Measurements from ENCODE around the gene MYO10. TPM values are rescaled to one million over a fixed set of nuclear protein-coding genes. Genes with fewer than 3 reads are reported as not detected.
"Not testable (repeated sequence)": the region's sequence is repeated elsewhere in the genome, so short reads cannot be mapped to it uniquely, and the experiment has no call there.

Gene MYO10
- total RNA-seq, 2 experiments from 2014 or later: 0.08 TPM; not detected in 1

DNA sequence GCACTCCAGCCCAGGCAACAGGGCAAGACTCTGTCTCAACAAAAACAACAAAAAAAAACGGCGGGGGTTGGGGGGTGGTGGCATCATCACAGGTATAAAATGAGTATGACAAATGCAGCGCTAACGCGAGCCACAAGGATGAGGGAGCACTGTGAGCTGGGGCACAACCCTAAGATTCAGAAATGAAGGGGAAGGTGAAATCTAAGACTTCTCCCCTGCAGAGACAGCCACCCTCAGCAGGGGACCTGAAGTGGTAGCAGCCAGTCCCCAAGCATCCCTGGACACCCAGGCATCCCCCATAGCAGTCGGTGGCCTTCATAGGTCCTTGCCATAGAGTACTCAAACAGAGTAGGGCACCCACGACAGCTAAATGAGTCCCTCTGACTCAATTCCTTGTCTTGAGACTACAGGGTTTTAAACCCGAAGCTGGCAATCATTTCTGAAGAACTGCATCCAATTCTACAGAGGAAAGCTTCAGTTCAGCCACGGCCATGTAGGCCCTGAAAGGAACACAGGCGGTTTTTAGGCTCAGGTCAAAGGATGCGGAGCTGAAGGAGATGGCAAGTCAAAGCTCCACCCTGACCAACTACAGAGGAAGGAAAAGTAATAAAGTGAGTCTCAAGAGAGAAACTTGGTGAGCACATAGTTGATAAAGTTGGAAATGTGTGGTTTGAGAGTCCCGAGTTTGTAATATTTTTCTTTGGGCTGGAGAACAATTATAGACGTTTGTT, 50.3 kb downstream of the MYO10 start:
- CTCF ChIA-PET: no interaction called here
- Mint-ChIP-seq H3K36me3 (ENCODE audit: low read depth) (no peaks in the 10 kb centered on the region), H3K4me1 (no peaks in the 10 kb centered on the region), H3K4me3 (no peak overlapping the region), H3K27ac (no peak overlapping the region), H3K9me3 (peaks cover 5% of the 10 kb centered on the region), H3K27me3 (no peaks in the 10 kb centered on the region)
- no peak for DNase-seq
- POLR2A ChIA-PET: no interaction called here

GRCh38 chr5:16884595-16884994, 51.5 kb downstream of the MYO10 start:
- H3K27me3 Mint-ChIP-seq: no peaks in the 10 kb centered on the region
- CTCF ChIA-PET: no interaction called here
- H3K9me3 Mint-ChIP-seq: peaks cover 5% of the 10 kb centered on the region
- H3K36me3 Mint-ChIP-seq (ENCODE audit: low read depth): no peaks in the 10 kb centered on the region
- no peaks in the 10 kb centered on the region for H3K4me1 Mint-ChIP-seq
- POLR2A ChIA-PET: no interaction called here
- H3K27ac Mint-ChIP-seq: no peak overlapping the region
- H3K4me3 Mint-ChIP-seq: no peak overlapping the region
- DNase-seq: no peak

DNA sequence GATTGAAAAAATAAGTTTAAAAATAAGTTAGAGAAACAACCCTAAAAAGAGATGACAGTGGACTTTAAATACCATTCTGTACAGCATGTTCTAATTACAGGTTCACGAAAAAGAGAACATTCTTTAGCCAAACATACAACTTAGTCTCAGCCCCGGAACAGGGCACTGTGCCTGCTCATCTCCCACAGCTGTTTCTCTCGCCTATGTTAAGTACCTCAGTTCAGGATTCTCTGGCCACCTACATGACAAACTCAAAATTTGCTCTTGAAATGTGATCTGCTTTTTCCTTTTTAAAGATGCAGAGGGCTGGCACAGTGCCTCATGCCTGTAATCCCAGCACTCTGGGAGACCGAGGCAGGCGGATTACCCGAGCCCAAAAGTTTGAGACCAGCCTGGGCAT, 52.3 kb downstream of the MYO10 start:
- POLR2A ChIA-PET: no interaction called here
- Mint-ChIP-seq H3K4me1 (no peaks in the 10 kb centered on the region), H3K4me3 (no peak overlapping the region), H3K9me3 (peaks cover 5% of the 10 kb centered on the region), H3K36me3 (ENCODE audit: low read depth) (no peaks in the 10 kb centered on the region), H3K27ac (no peak overlapping the region), H3K27me3 (no peaks in the 10 kb centered on the region)
- CTCF ChIA-PET: no interaction called here
- no peak for DNase-seq

- Mint-ChIP-seq H3K4me3 (no peak overlapping the region), H3K36me3 (ENCODE audit: low read depth) (no peaks in the 10 kb centered on the region), H3K27ac (no peak overlapping the region), H3K4me1 (no peaks in the 10 kb centered on the region), H3K9me3 (peaks cover 5% of the 10 kb centered on the region), H3K27me3 (no peaks in the 10 kb centered on the region)
- CTCF ChIA-PET: no interaction called here
- DNase-seq: no peak
- POLR2A ChIA-PET: no interaction called here
These were observed 52.9 kb downstream of the MYO10 start for GRCh38 chr5:16883176-16883575.

DNA sequence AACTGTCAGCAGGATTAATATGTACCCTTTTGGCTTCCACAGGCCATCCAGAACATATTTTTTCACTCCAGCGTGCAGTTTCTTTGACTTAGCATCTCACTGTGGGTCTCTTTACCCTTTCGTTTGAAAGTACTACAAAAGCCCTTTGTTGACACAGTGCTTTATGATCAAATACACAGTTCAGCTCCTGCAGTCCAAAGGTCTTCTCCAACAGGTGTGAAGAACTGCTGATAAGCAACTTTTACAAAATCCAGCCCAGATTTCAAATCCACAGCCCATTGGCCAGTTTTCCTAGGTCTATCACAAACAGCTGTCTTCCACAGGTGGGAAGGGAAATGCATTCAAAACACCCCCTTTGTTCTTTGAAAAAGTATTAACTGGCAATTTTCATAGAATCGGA, 54.8 kb downstream of the MYO10 start:
- Mint-ChIP-seq H3K9me3 (peaks cover 5% of the 10 kb centered on the region), H3K4me1 (no peaks in the 10 kb centered on the region), H3K27me3 (no peaks in the 10 kb centered on the region), H3K27ac (no peak overlapping the region), H3K36me3 (ENCODE audit: low read depth) (no peaks in the 10 kb centered on the region), H3K4me3 (no peak overlapping the region)
- ChIA-PET CTCF (no interaction called here), POLR2A (no interaction called here)
- DNase-seq: no peak

GRCh38 chr5:16880547-16880946, 55.5 kb downstream of the MYO10 start:
- POLR2A ChIA-PET: no interaction called here
- CTCF ChIA-PET: no interaction called here
- Mint-ChIP-seq H3K36me3 (ENCODE audit: low read depth) (no peaks in the 10 kb centered on the region), H3K4me3 (no peak overlapping the region), H3K27ac (no peak overlapping the region), H3K27me3 (no peaks in the 10 kb centered on the region), H3K9me3 (peaks cover 5% of the 10 kb centered on the region), H3K4me1 (no peaks in the 10 kb centered on the region)
- no peak for DNase-seq

- H3K36me3 Mint-ChIP-seq (ENCODE audit: low read depth): no peaks in the 10 kb centered on the region
- no peak overlapping the region for H3K27ac Mint-ChIP-seq
- ChIA-PET CTCF (no interaction called here), POLR2A (no interaction called here)
- H3K9me3 Mint-ChIP-seq: peaks cover 6% of the 10 kb centered on the region
- H3K4me3 Mint-ChIP-seq: no peak overlapping the region
- no peaks in the 10 kb centered on the region for H3K27me3 Mint-ChIP-seq
- H3K4me1 Mint-ChIP-seq: no peaks in the 10 kb centered on the region
- no peak for DNase-seq
These were observed 56.4 kb downstream of the MYO10 start for GRCh38 chr5:16879650-16880049.

GRCh38 chr5:16879191-16879590, 56.9 kb downstream of the MYO10 start:
- ChIA-PET CTCF (no interaction called here), POLR2A (no interaction called here)
- Mint-ChIP-seq H3K4me1 (no peaks in the 10 kb centered on the region), H3K27me3 (no peaks in the 10 kb centered on the region), H3K27ac (no peak overlapping the region), H3K9me3 (peaks cover 9% of the 10 kb centered on the region), H3K4me3 (no peak overlapping the region), H3K36me3 (ENCODE audit: low read depth) (no peaks in the 10 kb centered on the region)
- no peak for DNase-seq

GRCh38 chr5:16877267-16877935, 58.7 kb downstream of the MYO10 start:
- POLR2A ChIA-PET: no interaction called here
- H3K27ac Mint-ChIP-seq: no peak overlapping the region
- H3K9me3 Mint-ChIP-seq: peaks cover 5% of the 10 kb centered on the region
- no peaks in the 10 kb centered on the region for H3K4me1 Mint-ChIP-seq
- no peak for DNase-seq
- H3K4me3 Mint-ChIP-seq: no peak overlapping the region
- H3K36me3 Mint-ChIP-seq (ENCODE audit: low read depth): no peaks in the 10 kb centered on the region
- H3K27me3 Mint-ChIP-seq: no peaks in the 10 kb centered on the region
- CTCF ChIA-PET: no interaction called here

GRCh38 chr5:16874424-16874823, 61.7 kb downstream of the MYO10 start:
- H3K9me3 Mint-ChIP-seq; POLR2A ChIA-PET; H3K36me3 Mint-ChIP-seq (ENCODE audit: low read depth); H3K4me3 Mint-ChIP-seq; CTCF ChIA-PET; H3K27me3 Mint-ChIP-seq; DNase-seq; H3K4me1 Mint-ChIP-seq; H3K27ac Mint-ChIP-seq: not testable (repeated sequence)

DNA sequence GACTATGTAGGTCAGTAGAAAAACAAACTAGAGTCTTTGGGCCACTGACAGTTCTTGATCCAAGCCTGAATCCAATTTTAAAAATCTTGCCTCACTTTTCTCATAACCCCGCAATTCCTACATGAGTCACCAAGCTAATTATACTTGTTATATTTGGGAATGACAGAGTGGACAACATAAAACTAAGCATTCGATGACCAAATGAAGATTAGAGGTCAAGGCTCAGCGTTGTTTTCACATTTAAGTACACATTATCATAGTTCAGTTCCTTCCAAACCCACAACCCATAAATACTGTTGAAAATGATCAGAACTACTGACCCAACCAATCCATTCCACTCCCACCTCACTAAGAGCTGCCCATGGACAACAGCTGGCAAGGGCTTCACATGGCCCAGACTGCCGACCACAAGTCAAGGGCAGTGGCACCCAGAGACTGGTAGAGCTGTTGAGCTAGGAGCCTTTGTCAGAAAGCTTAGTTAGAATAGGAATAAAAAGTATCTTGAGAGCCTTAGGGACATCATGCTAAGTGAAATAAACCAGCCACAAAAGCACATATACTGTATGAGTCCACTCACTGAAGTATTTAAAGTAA, 64.2 kb downstream of the MYO10 start:
- H3K27me3 Mint-ChIP-seq: no peaks in the 10 kb centered on the region
- no peak overlapping the region for H3K4me3 Mint-ChIP-seq
- H3K4me1 Mint-ChIP-seq: no peaks in the 10 kb centered on the region
- peaks cover 5% of the 10 kb centered on the region for H3K9me3 Mint-ChIP-seq
- ChIA-PET CTCF (no interaction called here), POLR2A (no interaction called here)
- H3K36me3 Mint-ChIP-seq (ENCODE audit: low read depth): no peaks in the 10 kb centered on the region
- no peak for DNase-seq
- no peak overlapping the region for H3K27ac Mint-ChIP-seq

DNA sequence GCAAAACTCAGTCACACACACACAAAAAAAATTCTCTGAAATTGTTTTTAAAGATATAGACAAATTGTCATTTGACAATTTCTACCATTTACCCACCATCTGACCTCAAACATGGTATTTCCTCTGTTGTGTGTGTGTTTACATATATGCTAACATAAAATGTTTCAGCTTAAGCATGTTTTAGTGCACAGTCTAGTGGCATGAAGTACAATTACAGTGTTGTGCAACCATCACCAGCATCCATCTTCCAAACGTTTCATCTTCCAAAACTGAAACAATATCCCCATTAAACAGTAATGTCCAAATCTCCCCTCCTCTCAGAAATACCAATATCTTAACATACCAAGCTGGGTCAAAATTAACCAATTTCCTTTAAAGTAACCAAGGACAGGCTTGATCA, 65.2 kb downstream of the MYO10 start:
- no peaks in the 10 kb centered on the region for H3K27me3 Mint-ChIP-seq
- no peaks in the 10 kb centered on the region for H3K4me1 Mint-ChIP-seq
- H3K27ac Mint-ChIP-seq: no peak overlapping the region
- H3K9me3 Mint-ChIP-seq: peaks cover 5% of the 10 kb centered on the region
- ChIA-PET CTCF (interaction anchor here (0.6 kb wide), 1 partner anchor 31 kb away, joined by 3 read pairs; no protein-coding TSS in a partner anchor), POLR2A (no interaction called here)
- DNase-seq: no peak
- no peak overlapping the region for H3K4me3 Mint-ChIP-seq
- H3K36me3 Mint-ChIP-seq (ENCODE audit: low read depth): no peaks in the 10 kb centered on the region

DNA sequence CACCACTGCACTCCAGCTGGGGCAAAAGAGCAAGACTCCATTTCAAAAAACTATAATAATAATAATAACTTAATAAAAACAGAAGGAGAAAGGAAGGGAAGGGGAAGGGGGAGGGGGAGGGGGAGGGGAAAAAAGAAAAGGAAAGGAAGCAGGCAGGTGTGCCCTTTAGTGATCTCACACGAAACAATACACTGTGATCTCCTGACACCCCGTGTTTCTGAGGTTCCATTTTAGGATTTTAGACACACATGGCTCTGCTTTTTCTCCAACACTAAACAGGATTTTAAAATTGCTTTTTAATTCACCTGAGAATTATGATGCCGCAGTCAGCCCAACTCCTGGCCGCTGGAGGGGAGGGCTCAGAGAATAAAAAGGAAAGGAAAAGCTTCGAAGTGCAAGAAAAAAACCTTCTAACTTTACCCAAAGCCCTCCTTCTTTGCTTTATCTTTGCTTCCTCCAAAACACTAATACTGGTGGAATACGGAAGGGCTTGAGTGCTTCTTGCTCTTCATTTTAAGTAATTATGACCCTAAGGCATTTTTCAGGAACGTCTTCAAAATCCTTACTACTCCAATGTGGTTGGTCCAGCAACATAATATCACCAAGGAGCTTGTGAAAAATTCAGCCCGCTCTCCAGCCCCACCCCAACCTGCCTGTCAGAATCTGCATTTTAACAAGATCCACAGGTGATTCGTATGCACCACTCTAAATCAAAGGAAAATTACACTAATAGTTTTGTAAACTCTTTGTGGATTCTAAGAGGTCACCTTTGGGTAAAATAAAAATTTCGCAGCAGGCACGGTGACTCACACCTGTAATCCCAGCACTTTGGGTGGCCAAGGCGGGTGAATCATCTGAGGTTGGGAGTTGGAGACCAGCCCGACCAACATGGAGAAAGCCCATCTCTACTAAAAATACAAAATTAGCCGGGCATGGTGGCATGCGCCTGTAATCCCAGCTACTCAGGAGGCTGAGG, 66.0 kb downstream of the MYO10 start:
- peaks cover 5% of the 10 kb centered on the region for H3K9me3 Mint-ChIP-seq
- no peak overlapping the region for H3K4me3 Mint-ChIP-seq
- DNase-seq: no peak
- no peaks in the 10 kb centered on the region for H3K27me3 Mint-ChIP-seq
- H3K36me3 Mint-ChIP-seq (ENCODE audit: low read depth): no peaks in the 10 kb centered on the region
- CTCF ChIA-PET: interaction anchor here (0.6 kb wide), 2 partner anchors 30 to 106 kb away, joined by 3 read pairs; no protein-coding TSS in a partner anchor
- no peak overlapping the region for H3K27ac Mint-ChIP-seq
- POLR2A ChIA-PET: no interaction called here
- H3K4me1 Mint-ChIP-seq: no peaks in the 10 kb centered on the region
